Neural progenitor cell (in vitro differentiated cells): ENCODE measurements around the gene MYO10.

Experiments used
- CTCF ChIP-seq: fragments of 200-600 bp; sonication (generic); IDR thresholded peaks from 2 replicates; pipeline ENCODE4 v1.5.1; 2017; ENCODE audit warnings: antibody characterized with exemption, mild to moderate bottlenecking
- EZH2 ChIP-seq: fragments of 200-600 bp; sonication (generic); IDR thresholded peaks from 2 replicates; pipeline ENCODE4 v1.6.1; 2017; ENCODE audit warnings: antibody characterized with exemption, mild to moderate bottlenecking, moderate library complexity
- EZH2phosphoT487 ChIP-seq: fragments of 200-600 bp; sonication (generic); IDR thresholded peaks from 2 replicates; pipeline ENCODE4 v1.6.1; 2017; ENCODE audit warnings: antibody characterized with exemption

GRCh38 chr5:16781828-16782626 lies 154.1 kb downstream of the MYO10 start:
- TF ChIP-seq CTCF = no peak
- TF ChIP-seq EZH2phosphoT487 = no peak
- TF ChIP-seq EZH2 = no peak
